DMS79 treated with DMSO at 0.1 percent for 48 hours (cell line): ENCODE results near the gene MRPL38.
"Not testable (repeated sequence)": the region's sequence is repeated elsewhere in the genome, so short reads cannot be mapped to it uniquely, and the experiment has no call there.

Experiments used
- DNase-seq: peaks from one replicate; lab custom pipeline; 2025; lab: John Stamatoyannopoulos, UW

The MRPL38 gene

GRCh38 chr17:75854101-75854748 lies 50.5 kb downstream of the MRPL38 start:
- no peak for DNase-seq

GRCh38 chr17:75853433-75853832 lies 51.3 kb downstream of the MRPL38 start:
- DNase-seq = no peak

DNA sequence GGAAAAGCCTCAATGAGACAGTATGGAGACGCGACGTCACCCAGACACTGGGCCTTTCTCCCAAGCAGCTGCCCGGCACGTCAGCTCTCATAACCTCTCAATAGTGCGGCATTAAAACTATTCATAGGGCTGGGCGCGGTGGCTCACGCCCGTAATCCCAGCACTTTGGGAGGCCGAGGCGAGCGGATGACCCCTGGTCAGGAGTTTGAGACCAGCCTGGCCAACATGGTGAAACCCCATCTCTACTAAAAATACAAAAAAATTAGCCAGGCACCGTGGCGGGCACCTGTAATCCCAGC lies 53.0 kb downstream of the MRPL38 start:
- not testable (repeated sequence) for DNase-seq

DNA sequence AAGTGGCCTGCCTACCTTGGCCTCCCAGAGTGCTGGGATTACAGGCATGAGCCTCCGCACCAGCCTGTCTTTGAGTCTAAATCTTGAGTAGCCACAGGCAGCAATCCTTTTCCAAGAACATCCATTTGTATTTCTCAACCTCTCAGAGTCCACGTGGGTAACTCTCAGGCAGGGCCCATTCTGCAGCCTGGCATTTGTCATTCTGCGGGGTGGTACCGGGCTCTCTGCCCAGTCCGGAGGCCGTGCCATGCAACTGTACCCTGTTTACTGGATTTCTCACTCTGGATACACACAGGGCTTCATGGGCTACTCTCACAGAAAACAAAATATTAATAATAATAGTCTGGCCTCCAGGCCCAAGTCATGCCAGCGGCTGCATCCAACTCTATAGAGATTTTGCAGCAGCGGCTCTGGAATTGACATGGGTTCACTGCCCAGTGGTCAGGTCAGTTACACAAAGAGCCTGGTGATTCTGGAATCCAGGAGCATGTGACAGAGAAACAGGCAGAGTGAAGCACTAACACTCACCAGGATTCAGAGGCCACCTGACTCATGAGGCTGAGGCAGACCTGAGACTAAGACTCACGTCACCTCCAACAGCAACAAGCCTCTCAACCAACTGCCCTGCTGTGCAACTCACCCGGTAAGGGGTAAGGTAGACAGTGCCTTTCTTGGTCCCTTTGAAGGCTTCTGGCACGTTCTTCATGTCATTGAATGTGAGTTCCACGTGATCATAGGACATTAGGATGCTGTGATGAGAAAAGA lies 53.6 kb downstream of the MRPL38 start:
- DNase-seq = no peak

- no peak for DNase-seq
These were observed 55.0 kb downstream of the MRPL38 start for GRCh38 chr17:75849724-75850123.

GRCh38 chr17:75849279-75849646 lies 55.4 kb downstream of the MRPL38 start:
- no peak for DNase-seq
